Ecto neural progenitor cell (in vitro differentiated cells): Measurements from ENCODE around the gene ADAMTS17.

Experiments used
- DNase-seq: peaks from one replicate; pipeline ENCODE4 v3.0.0-alpha.2; 2018; ENCODE audit warnings: low spot score

Gene ADAMTS17

DNA sequence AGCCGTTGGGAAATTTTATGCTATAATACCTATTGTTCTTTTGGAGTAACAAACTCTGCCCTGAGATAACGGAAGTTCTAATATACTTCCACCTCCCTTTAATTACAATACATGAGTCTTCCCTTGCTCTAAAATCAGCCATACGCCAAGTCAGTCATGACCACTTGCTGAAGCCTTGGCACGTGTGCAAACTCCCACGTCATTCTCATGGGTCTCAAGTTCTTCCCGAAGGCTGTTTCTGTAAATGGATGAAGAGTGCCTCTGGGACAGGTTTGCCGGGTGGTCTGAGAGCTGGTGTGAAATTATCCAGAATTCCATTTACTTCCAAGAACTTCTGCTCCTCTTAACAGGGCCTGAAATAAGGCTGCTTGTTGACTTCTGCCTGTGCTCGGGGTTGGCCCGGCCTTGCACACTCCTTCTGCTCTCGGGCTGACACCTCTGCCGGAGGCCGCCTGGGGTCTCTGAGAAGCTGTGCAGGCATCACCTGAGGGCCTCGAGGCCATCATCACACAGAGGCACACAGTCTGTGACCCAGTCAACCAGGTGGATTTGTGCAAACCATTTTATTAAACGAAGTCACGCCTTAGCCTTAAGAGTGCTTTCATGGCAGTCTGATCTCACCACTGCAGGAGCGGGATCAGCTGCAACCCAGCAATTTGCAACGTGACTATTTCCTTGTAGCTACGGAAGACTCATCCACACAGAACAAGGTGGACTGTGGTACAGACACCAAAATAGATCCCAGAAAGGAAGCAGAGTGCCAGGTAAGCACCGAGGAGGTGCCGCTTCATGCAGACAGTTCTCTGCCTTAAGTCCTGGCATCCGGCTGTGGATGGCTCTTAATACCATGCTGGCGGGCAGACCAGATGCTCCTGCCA lies 120.1 kb downstream of the ADAMTS17 start:
- DNase-seq = no peak

DNA sequence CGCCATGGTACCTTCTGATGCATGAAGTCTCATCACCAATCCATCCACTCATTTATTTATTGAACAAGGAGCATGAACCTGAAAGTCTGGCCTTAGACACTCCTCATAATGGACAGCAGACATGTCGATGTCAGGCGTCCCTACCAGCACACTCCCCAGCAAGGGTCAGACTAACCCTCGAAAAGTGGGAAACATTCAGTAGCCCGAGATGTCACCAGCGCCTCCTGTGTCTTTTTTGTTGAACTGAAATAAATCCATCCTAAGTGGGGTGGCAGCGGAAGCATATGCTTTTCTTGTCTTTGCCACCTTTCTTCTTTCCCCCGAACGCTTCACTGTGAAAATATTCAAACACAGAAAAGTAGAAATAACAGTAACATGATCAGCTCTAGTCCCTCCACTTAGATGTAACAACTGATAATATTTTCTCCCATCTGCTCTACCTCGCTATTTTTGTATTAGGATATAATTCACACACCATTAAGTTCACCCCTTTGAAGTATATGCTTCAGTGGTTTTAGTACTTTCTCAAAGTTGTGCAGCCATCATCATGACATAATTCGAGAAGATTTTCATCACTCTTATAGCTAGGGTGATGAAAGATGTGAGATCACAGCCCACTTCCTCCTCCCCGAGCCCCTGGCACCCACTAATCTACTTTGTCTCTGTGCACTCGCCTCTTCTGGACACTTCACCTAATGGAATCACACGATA lies 121.6 kb downstream of the ADAMTS17 start:
- no peak for DNase-seq

DNA sequence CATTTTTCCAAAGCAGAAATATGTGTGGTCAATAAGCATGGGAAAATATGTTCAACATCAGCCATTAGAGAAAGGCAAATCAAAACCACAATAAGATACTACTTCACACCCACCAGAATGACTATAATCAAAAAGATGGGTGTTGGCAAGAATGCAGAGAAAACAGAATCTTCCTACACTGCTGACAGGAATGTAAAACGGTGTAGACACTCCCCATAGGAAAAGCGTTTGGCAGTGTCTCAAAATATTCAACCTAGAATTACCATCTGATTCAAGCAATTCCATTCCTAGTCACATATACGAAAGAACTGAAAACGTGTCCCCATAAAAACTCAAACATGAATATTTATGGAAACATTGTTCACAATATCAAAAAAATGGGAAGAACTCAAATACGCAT lies 123.3 kb downstream of the ADAMTS17 start:
- DNase-seq = no peak

DNA sequence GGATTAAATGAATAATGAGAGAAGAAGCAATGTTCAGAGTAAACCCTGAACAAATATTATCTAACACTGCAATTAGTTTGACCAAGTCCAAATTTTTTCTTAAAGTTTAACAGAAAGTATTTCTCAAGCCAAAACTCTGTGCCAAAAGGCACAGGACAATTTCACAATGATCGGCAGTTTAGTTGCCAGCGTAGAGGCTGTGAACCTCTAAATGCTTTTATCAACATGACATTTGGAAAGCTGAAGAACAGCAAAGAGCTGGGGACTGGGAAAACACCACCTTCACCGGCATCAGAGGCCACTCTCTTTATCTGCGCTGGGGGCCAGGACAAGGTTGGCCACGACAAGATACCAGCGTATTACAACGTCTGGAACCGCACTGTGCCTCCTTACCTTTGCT lies 125.6 kb downstream of the ADAMTS17 start:
- DNase-seq = no peak

DNA sequence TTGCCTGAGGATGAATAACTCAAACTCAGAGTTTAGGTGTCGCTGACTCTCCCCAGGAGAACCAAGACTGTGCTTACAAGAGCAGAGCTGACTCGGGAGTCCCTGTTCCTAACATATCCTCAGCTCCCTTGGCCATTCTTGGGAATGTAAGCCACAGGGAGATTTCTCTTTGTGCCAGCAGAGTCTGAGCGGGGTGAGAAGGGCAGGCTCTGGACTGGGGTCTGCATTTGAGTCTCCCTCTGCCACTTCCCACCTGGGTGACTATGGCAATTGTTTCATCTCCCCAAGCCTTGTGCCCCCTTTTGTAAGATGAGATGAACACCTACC lies 126.0 kb downstream of the ADAMTS17 start:
- DNase-seq = no peak

DNA sequence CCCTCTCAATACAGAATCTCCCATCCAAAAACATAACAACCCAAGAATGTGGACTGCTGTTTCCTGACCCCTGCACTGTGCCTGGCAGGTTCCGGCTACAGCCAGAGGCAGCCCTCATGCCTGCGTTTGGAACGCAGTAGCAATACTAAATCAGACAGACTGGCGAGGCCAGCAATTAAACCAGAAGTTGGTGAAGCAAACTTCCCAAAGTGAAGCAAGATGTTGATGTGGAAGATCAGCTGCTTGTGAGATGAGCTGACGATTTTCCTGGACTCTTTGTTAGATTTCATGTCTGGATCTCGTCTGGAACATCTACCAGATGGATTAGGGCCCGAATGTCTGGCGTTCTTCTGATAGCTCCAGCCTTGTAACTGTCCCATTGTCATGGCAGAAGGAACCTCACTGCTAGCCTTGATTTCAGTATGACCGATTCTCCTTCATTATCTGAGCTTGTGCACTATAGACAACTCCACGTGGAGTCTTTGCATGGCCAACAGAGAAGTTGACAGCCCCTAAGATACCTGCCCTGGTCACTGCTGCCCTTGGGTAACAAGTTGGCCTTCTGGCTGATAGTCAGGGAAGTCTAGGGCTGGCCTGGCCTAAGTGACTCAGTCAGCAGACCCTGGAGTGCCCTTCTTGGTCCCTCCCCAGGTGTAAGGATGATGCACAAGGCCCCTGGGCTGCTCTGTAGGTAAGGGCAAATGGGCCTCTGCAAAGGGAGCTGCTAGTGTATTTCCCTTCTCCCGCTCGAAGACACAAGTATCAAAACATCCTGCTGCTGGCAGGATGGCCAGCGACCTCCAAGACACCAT lies 126.5 kb downstream of the ADAMTS17 start:
- no peak for DNase-seq

DNA sequence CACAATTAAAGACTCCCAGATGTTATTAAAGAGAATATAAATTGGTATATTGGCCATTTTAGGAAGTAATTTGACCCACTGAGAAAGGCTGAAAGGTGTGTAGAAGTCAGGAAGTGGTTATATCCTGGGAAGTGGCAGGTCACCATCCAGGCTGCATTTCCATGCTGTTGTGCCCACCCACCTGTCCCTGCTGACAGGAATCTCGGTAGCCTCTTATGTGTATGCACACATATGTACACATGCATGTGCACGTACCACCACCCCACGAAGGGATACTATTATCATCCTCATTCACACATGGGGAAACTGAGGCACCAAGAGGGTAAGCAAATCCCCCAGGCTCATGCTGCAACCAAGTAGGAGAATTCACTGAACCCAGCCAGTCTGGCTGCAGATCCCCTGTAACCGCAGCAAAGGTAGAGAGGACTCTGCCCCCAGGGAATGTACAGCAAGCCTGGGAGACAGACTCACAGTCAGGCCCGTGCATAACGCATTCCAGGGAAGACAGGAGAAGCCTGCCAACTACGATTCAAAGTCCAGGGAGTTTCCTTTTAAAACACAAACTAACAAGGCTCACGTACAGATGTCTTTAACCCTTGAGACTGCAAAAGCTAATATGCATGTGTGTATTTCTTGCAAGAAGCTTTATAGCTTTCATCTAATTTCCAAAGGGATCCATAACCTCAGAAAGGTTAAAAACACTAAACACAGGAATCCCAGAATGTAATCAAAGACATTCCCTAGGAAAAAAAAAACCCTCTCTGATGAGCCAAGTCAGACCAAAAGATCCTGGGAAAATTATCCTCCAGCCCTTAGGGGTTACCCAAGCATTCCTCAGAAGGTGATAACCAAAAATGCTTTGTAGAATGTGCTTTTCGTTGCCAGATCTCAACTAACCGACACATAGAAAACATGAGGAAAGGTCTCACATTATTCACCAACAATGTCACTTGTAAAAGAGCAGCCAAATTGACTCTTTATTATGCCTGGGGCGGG lies 129.6 kb downstream of the ADAMTS17 start:
- DNase-seq = no peak

DNA sequence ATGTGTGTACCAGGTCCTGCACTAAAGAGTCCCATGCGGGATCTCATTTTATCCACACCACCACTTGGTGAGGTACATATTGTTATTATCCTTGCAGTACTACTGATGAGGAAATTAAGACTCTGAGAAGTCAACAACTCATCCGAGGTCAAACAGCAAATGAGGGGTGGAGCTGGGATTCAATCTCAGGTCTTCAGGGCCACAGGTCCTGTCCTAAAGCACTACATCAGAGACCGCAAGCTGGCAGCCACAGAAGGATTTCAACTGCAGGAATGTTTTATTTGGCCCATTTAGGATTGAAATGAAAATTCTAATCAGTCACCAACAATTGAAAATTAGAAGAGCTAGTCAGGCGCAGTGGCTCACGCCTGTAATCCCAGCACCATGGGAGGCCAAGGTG lies 131.4 kb downstream of the ADAMTS17 start:
- DNase-seq = no peak

DNA sequence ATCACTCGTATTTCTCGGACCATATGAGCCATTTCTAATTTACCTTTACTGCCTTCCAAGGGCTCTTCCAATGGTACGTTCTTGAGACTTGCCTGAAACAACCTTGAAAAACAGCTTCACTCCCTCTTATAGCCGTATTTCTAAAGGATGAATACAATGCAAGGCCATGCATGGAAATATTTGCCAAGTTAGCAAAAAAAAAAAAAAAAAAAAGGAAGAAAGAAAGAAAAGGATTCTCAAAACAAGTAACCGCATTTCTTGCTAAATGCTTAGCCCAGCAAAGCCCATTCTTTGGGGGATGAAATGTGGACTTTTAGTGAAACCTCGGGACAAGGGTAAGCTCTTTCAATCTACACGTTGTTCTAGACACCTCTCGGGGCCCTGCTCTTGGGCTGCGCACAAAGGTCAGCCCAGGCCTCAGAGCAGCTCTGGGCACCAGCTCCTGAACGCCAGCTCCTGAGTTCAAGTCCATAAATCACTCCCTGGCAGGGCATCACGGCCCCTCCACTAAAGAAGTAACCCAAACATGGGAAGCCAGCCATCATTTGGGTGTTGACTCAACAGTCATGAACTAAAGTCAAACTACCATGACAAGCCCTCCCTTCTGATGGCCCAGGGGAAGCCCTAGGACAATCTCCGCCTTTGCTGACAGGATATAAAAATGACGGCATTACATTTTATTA lies 132.7 kb downstream of the ADAMTS17 start:
- no peak for DNase-seq

DNA sequence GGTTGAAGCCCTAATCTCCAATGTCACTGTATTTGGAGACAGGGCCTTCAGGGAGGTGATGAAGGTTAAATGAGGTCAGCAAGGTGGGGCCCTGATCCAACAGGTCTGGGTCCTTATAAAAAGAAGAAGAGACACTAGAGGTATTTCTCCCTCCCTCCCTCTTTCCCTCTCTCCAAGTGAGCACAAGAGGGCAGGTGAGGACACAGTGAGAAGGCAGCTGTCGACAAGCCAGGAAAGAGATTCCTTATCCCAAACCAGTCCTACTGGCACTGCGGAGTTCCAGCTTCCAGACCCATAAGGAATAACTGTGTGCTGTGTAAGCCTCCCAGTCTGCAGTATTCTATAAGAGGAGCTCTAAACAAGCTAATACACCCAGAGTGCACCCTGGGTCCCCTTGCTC lies 134.7 kb downstream of the ADAMTS17 start:
- DNase-seq = no peak

DNA sequence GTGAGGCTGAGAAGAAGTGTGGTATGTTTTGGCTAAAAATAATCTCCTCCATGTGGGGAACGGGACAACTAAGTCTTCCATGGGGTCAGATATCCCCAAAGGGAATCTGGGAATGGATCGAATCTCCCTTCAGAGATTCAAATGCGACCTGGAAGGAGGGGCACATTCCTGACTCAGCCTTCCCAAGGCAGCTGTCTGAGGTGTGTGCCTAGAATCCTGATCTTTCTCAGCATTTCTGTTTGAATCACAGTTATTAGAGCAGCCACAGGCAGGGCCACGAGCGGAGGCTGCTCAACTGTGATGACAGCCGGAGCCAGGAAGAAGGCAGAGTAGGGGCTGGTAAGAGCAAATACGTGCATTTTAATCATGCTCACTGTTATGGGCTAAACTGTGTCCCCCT lies 135.1 kb downstream of the ADAMTS17 start:
- DNase-seq = no peak

DNA sequence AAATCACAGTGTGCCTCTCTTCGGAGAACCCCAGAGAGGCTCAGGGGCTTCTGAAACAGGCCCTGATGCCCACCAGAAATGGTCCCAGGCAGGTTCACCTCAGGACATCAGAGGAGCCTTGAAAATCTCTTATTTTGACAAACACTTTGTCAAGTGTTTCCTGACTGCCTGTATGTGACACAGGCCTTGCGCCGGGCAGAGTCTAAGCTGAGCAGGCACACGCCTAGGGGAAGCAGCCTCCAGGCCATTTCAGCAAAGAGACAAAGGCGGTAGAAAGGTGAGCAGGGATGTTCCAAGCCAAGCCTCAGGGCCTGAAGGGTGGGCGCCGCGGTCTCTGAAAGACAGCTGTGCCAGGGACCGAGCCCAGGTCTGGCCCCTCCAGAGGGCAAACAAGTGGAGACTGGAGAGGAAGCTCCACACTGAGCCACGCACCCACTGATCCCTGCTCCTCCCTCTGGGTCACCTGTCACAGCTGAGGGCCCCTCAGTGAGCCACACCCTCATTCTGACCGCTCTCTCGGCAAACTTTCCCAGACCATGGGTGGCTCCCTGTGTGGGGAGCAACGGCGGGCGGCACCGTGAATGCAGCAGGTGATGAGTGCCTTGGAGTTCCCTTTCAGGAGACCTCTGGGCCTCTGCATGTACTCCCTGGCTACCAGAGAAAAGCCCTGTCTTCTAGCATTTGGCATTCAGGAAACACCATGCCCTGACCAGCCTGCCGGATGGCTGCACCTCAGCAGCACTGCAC lies 136.1 kb downstream of the ADAMTS17 start:
- no peak for DNase-seq

DNA sequence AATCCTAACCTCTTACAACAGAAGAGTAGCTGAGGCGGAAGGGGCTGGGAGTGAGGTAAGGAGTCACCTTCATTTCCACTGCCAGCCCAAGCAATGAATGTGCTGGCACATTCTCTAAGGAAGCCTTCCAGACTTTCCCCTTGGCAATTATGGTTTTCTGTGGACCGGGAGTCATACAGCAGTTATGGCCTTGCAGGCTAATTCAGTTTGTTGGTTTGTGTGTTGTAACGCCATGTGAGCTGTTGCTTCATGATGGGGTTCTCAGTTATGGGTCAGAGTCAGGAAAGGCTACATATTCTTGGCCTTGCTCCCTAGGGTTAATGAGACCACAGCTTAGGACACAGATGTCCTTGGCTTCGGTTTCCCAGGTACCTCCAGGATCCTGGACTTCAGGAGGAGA lies 137.0 kb downstream of the ADAMTS17 start:
- DNase-seq = no peak

DNA sequence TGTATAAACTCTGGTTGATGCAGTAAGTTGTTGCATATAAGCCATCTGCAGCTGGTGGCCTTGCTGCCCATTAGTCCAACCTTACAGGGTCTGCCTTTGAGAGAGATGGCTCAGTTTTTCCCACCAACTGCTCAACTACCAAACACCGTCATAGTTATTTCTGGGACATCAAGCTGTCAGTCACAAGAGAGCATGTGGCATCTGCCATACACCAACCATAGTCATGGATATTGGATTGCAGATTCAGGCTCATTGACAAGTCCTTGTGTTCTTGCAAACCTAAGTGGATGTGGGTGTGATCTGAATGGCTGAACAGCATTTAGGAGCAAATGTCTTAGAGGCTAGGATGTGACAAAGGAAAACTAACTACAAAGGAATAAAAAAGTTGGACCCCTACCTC lies 137.6 kb downstream of the ADAMTS17 start:
- DNase-seq = no peak

DNA sequence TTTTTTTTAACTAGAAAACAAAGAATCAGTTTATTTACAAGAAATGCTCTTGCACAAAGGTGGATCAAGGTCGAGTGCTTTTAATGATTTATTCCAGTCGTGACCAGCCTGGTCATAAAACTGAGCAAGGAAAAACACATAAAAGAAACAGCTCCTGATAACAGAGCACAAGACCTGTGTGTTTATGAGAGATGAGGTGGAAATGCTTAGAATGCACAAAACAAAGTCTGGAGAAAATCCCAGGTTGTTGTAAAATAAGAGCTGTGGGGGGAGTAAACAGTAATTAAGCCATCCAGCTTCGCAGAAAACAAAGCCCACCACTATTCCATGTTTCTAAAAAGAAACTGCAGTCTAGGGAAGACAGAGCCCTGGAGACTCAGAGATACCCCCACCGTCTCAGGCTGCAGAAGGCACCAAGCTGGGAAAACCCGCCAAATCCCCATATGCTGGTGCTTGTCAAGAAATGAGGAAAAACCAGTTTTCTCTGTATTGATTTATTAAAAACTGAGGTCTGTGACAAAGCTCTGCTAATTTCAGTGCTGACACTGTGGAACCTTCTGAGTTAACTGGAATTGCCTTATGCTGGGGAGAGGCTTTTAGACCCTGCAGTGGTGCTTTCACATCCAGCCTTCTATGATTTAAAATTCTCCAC lies 139.3 kb downstream of the ADAMTS17 start:
- no peak for DNase-seq

DNA sequence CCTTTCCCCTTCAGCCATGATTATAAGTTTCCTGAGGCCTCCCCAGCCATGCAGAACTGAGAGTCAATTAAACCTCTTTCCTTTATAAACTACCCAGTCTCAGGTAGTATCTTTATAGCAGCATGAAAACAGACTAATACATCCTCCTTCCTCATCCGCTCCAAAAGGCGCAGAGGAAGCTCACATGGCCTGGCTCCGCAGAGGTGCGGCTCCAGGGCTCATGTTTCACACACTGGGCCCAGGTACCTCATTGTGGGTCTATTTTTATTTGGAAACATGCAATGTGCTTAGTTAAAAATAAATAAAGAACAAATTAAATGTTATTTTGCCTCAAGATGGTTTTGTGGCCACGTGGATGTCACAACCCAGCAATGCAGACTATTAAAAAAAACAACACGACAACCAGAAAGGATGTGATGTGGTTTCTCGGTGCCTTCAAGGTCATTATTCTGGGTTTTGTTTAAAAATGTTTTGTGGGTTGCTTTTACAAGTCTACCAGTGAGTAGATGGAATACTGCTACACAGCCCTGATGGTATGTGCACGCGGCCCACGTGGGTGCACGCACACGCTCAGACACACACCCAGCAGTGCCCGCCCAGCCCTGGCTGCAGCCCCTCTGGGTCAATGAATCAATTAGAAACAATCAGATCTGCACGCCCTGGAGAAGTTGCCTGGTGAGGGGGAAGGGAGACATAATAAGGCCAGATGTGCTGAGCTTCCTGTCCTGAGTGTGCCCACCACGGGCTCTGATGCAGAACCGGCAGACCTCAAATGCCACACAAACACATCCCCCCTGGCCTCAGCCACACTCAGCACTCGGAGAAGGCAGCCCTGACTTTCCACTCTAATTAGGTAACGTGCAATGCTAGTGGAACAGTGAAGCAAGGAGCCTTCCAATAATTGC lies 140.1 kb downstream of the ADAMTS17 start:
- peak; percentile 41 for DNase-seq

DNA sequence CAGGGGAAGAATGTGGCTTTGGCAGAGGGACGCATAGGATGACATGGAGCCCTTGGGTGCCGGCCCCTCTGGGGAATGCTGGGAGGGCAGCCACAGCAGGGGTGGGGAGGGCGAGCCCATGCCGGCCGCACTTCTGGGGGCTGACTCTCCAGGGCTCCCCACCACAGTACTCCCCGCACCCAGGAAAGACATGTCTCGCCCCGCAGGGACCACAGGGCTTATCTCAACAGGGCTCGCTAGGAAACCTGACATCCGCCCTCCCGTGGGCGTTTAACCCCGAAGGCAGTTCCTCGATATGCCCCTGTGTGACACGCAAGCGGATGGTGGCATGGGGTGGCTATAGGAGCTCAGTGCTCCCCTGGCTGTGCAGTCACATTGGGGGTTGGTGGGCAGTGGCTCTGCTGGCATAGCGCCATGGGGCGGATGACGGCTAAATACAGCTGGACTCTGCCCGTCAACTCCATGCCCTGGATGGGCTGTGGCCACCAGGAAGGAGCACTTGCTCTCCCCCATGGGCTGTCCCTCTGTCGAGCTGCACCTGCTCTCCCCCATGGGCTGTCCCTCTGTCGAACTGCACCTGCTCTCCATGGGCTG lies 141.4 kb downstream of the ADAMTS17 start:
- DNase-seq = peak; percentile 27

DNA sequence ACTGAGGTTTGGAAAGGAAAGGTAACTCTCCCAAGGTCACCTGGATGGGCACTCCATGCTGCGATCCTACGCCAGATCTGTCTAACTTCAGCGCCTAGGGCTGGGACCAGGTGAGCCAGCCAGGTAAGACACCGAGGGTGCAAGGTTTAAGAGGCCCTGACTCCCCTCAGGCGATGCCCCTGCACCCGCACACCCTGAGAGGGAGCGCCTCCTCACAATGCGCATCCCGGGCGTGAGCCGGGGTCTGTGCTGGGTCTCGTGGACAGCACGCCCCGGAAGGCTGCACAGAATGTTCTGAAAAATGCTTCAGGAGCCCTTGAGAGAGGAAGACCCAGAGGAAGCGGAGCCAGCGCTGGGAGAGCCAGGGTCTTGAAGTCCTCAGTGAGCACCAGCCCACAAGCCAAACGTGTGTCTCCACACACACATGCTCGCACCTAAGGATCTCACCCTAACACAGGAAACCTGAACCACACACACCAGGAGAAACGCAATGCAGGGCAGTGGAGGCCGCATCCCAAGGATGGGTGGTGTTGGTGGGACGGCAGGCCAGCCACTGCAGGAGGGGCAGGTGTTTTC lies 142.0 kb downstream of the ADAMTS17 start:
- DNase-seq = peak; percentile 34
